GM15510 (cell line): ENCODE measurements around the gene CA11.

ENCODE experiments used
- POLR2A ChIP-seq: IDR thresholded peaks from 3 replicates; pipeline ENCODE4 v1.6.1; 2011; ENCODE audit warnings: borderline replicate concordance; ENCODE audit not compliant: insufficient read length; ENCODE audit errors: extremely low read depth

Gene CA11

DNA sequence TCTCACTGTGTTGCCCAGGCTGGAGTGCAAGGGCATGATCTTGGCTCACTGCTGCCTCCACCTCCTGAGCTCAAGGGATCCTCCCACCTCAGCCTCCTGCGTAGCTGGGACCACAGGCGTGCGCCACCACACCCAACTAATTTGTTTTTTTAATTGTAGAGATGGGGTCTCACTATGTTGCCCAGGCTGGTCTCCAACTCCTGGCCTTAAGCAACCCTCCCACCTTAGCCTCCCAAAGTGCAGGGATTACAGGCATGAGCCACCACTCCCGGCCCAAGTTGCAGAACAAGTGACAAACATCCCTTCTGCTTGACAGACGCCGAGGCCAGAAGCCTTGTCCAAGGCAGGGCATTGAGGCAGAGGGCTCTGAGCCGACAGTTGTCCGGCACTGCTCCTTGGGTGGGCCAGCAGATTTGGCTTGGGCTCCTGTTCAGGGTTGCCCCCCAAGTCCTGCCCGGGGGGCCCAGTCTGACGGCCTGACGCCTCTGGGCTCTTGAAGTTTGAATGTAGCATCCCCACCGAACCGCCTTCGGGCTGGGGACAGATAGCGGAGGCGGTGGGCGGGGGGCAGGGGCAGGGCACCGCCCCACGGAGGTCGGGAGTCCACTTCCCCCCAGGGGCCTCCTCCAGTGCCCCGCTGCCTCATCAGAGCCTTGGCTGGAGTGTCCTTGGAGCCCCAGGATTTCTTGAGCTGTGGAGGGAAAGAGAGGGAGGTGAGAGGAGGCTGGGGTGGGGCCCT is 45.1 kb downstream of the CA11 start:
- no peak for TF ChIP-seq POLR2A

DNA sequence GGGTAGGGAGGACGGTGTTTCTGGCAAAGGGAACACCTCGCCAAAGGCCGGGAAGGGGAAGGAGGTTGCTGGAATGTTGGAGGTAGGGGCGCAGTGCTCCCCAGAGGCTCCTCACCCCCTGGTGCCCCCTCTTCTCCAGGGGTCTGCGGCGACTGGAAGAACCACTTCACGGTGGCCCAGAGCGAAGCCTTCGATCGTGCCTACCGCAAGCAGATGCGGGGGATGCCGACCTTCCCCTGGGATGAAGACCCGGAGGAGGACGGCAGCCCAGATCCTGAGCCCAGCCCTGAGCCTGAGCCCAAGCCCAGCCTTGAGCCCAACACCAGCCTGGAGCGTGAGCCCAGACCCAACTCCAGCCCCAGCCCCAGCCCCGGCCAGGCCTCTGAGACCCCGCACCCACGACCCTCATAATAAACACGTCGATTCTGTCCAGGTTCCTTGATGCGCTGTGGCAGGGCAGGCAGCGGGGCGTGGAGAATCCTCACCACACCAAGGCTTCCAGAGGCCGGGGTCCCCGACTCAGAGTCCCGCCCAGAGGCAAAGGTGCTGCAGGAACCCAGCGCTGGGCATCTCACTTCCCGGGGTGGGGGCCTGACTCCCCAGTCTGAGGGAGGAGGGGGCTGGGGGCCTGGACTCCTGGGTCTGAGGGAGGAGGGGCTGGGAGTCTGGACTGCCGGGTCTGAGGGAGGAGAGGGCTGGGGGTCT is 46.8 kb downstream of the CA11 start:
- no peak for TF ChIP-seq POLR2A

DNA sequence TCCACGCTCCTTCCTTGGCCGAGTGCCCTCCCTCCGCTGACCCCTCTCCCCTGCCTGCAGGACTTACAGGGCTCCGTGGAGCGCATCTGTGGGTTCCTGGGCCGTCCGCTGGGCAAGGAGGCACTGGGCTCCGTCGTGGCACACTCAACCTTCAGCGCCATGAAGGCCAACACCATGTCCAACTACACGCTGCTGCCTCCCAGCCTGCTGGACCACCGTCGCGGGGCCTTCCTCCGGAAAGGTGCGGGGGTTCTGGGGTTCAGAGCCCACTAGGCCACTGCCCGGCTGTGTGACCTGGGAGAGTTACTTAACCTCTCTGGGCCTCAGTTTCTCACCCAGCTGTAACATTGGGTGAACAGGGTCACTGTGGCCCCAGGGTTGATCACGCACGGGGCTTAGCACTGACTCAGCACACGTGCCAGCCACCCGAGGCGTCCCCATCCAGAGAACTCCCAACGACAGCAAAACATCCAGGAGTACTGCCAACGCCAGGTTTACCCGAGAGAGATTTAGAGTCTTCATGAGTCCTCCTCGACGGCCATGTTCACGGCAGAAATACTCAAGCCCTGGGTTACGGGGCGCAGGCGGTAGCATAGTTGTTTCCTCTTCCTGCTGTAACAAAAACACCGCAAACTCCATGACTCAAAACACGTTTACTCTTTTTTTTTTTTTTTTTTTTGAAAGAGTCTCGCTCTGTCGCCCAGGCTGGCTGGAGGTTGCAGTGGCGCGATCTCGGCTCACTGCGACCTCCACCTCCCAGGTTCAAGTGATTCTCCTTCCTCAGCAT is 49.1 kb downstream of the CA11 start:
- TF ChIP-seq POLR2A = no peak

DNA sequence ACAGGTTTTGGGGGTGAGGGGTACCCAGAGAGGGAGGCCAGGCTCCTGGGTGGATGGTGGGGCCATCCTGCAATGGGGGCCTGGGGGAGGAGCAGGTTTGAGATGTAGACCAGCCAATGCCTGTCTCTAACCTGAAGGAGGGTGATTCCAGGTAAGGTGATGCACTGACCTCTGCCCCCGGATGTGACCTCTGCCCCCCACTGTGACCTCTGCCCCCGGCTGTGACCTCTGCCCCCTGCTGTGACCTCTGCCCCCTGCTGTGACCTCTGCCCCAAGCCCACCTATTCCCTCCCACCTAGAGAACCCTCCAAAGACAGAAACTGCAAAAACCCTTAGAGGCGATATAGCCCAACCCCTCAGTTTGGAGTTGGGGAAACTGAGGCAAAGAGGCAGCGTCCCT is 49.8 kb downstream of the CA11 start:
- no peak for TF ChIP-seq POLR2A

DNA sequence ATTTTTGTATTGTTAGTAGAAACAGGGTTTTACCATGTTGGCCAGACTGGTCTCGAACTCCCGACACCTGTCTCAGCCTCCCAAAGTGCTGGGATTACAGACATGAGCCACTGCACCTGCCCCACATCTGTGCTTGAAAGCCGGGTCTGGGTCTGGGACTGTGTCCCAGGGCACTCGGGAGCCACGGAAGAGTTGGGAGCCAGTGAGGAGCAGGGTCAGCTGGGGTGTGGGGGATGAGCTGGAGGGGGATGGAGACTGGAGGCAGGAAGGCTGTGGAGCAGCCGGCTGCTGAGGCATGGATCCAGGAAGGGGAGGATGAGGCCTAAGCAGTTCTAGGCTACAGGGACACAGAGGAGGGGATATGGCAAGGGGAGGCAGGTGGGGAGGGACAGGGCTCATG is 50.2 kb downstream of the CA11 start:
- no peak for TF ChIP-seq POLR2A

DNA sequence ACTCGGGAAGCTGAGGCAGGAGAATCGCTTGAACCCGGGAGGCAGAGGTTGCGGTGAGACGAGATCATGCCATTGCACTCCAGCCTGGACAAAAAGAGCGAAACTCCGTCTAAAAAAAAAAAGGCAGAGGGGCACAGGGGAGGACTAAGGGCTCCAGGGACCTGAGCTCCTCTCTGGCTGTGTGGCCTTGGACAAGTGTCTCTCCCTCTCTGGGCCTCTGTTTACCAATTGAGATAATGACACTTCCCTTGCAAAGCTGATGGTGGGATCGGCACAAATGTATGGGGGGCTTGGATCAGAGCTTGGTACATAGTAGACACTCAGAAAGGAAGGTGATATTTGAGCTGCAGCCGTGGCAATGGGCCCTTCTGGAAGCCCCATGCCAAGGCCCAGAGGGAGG is 50.8 kb downstream of the CA11 start:
- TF ChIP-seq POLR2A = no peak

DNA sequence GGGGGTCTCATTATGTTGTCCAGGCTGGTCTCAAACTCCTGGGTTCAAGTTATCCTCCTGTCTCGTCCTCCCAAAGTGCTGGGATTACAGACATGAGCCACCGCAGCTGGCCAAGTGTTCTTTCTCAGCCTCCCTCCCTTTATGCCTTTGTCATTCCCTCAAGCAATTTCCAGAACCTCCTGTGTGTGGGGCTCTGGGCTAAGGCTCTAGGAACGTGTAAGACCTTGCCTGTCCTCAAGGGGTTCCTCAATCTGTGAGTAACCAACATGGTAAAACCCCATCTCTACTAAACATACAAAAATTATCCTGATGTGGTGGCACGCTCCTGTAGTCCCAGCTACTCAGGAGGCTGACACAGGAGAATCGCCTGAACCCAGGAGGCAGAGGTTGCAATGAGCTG is 55.0 kb downstream of the CA11 start:
- no peak for TF ChIP-seq POLR2A

DNA sequence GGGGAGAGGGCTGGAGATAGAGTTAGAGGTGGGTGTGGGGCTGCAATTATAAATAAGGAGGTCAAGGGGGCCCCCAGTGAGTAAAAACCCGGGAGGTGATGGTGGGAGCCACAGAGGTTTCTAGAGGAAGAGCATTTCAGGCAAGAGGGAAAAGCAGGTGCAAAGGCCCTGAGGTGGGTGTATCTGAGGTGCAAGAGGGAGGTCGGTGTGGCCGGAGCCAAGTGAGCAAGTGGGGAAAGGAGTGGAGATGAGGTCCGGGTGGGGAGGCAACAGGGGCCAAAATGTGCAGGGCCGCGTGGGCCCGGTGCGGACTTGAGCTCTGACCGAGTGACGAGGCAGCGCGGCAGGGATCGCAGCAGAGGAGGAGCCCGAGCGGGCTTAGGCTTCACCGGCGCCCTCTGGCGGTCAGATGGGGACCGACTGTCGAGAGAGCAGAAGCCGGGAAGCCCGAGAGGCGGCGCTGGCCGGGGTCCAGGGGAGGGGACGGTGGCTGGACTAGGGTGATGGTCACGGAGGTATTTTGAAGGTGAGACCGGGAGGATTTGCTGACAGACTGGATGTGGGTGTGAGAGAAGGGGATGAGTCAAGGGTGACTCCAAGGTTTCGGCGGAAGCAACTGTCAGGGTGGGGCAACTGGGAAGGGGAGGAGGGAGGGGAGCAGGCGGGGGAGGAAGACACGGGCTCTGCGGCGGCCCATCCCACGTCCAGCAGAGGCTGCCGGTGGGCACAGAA is 57.2 kb downstream of the CA11 start:
- no peak for TF ChIP-seq POLR2A
